Transverse colon (tissue), 4 donors: ENCODE data around the gene TPSB2.
"Not testable (repeated sequence)": the region's sequence is repeated elsewhere in the genome, so short reads cannot be mapped to it uniquely, and the experiment has no call there.

Experiments used
- EP300 ChIP-seq: sonication (generic); formaldehyde crosslinking; IDR thresholded peaks from one replicate; pipeline ENCODE4 v1.6.1; 2017; ENCODE audit warnings: antibody characterized with exemption, low read depth
- POLR2A ChIP-seq: fragments of 450-650 bp; IDR thresholded peaks from one replicate; pipeline ENCODE4 v1.6.1; 2016; ENCODE audit warnings: antibody characterized with exemption, mild to moderate bottlenecking, moderate library complexity
- POLR2AphosphoS5 ChIP-seq, 3 donors: sonication (generic); formaldehyde crosslinking; IDR thresholded peaks; one replicate each; pipeline ENCODE4 v1.6.1; 2016; ENCODE audit warnings: antibody characterized with exemption in 3 of 3
- TF ChIP-seq, protein P1 (sequence below), 5 experiments: fragments of 200-600 bp in 3 of 5; fragments of 450-650 bp in 2 of 5; sonication (generic) in 3 of 5; IDR thresholded peaks; 1 replicate in 2 of 5; 2 replicates in 3 of 5; pipeline ENCODE4 v1.5.1; 2016 to 2017; ENCODE audit warnings: antibody characterized with exemption in 5 of 5, inconsistent platforms in 3 of 5, mild to moderate bottlenecking in 2 of 5, moderate library complexity in 1 of 5

- TF ChIP-seq POLR2AphosphoS5 (IDR thresholded peaks at IDR 0.05); POLR2A; EP300: not testable (repeated sequence)
- TF ChIP-seq, protein P1, sequence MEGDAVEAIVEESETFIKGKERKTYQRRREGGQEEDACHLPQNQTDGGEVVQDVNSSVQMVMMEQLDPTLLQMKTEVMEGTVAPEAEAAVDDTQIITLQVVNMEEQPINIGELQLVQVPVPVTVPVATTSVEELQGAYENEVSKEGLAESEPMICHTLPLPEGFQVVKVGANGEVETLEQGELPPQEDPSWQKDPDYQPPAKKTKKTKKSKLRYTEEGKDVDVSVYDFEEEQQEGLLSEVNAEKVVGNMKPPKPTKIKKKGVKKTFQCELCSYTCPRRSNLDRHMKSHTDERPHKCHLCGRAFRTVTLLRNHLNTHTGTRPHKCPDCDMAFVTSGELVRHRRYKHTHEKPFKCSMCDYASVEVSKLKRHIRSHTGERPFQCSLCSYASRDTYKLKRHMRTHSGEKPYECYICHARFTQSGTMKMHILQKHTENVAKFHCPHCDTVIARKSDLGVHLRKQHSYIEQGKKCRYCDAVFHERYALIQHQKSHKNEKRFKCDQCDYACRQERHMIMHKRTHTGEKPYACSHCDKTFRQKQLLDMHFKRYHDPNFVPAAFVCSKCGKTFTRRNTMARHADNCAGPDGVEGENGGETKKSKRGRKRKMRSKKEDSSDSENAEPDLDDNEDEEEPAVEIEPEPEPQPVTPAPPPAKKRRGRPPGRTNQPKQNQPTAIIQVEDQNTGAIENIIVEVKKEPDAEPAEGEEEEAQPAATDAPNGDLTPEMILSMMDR (IDR thresholded peaks at IDR 0.05): not testable (repeated sequence)
Observed at GRCh38 chr16:1247903-1248537, 18.0 kb upstream of the TPSB2 start.
